GM12892 (cell line): Measurements from ENCODE around the gene OR2V1.
"Not testable (repeated sequence)": the region's sequence is repeated elsewhere in the genome, so short reads cannot be mapped to it uniquely, and the experiment has no call there.

ENCODE experiments used
- DNase-seq: peaks from one replicate; pipeline ENCODE4 v3.0.0; 2011; ENCODE audit not compliant: insufficient read length
- FAIRE-seq: peaks from 2 replicates; lab custom pipeline; 2011; peaks lifted over from hg19 to GRCh38; lab: Jason Lieb, UNC
- POLR2A ChIP-seq: IDR thresholded peaks from 2 replicates; pipeline ENCODE4 v1.6.1; 2011; ENCODE audit warnings: low read depth, low read length, control low read depth
- POLR2AphosphoS5 ChIP-seq: IDR thresholded peaks from 2 replicates; pipeline ENCODE4 v1.6.1; 2011; ENCODE audit warnings: low read depth, low read length, control low read depth
- TAF1 ChIP-seq: IDR thresholded peaks from 2 replicates; pipeline ENCODE4 v1.6.1; 2011; ENCODE audit warnings: low read depth, mild to moderate bottlenecking, control low read depth, low read length, borderline replicate concordance

OR2V1 gene

DNA sequence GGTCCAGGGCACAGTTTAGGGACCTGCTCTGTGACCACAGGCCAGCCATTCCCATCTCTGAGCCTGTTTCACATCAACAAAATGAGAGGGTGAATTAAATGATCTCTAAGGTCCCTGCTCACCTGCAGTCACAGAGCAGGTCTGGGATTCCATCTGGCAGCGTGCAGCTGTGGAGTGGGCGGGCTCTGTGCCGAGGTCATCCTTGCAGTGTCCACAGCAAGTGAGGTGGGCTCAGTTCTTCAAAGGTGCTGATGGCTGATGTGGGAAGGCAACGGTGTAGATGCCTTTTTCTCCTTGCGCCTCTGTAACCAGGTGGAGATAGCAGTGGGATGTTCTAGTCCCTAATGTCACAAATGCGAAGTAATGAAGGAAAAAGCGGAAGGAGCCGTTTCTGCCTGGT lies 11.9 kb downstream of the OR2V1 start:
- no peak for DNase-seq
- TF ChIP-seq POLR2A (no peak), POLR2AphosphoS5 (no peak), TAF1 (no peak)
- FAIRE-seq: no peak

DNA sequence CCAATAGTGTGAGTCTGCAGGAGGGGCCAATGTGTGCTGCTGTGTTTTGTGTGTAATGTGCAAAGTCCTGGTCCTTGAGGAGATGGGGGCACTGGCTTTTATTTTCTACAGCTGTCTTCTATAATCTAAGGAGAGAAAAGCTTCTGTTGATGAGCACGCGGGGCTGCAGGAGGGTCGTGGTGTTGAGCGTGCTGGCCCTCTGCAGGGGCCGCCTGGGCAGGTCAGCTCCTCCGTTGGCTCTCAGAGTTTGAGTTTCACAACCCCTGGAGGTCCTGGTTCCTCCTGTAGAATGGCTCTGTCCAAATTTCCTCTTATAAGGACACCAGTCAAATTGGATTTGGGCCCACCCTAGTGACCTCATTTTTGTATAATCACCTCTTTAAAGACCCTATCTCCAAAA lies 12.6 kb downstream of the OR2V1 start:
- no peak for TF ChIP-seq TAF1
- no peak for TF ChIP-seq POLR2A
- TF ChIP-seq POLR2AphosphoS5: no peak
- FAIRE-seq (no peak), DNase-seq (no peak)

DNA sequence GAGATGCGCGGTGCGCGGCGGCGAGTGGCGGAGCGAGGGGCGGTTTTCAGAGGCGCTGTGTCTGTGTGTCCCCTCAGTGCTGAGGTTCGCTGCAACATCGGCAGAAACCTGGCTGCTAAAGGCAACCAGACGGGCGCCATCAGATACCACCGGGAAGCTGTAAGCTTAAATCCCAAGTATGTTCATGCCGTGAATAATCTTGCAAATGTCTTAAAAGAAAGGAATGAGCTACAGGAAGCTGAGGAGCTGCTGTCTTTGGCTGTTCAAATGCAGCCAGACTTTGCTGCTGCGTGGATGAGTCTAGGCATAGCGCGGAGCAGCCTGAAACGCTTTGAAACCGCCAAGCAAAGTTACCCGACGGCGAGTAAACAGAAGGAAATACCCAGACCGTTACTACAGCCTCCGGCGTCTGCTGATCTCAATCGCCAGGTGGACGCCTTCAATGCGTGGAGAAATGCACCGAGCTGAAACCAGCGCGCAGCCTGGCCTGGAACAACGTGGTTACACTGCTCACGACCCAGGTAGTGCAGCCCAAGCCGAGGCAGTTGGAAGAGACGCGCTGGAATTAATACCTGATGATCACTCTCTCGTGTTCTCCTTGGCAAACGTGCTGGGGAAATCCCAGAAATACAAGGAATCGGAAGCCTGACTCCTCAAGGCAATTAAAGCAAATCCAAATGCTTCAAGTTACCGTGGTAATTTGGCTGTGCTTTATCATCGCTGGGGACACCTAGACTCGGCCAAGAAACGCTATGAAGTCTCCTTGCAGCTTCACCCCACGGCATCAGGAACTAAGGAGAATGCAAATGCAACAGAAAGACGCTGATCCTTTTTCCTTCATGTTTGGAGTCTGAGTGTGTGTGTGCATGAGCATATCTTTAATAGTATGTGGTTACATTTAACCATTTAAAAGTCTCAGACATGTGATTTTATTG lies 15.9 kb downstream of the OR2V1 start:
- TF ChIP-seq TAF1: no peak
- no peak for TF ChIP-seq POLR2AphosphoS5
- DNase-seq (no peak), FAIRE-seq (peak; percentile 36)

- TF ChIP-seq TAF1: no peak
- no peak for TF ChIP-seq POLR2AphosphoS5
- no peak for TF ChIP-seq POLR2A
- FAIRE-seq (no peak), DNase-seq (no peak)
These were observed 16.6 kb downstream of the OR2V1 start for GRCh38 chr5:181114284-181114843.

DNA sequence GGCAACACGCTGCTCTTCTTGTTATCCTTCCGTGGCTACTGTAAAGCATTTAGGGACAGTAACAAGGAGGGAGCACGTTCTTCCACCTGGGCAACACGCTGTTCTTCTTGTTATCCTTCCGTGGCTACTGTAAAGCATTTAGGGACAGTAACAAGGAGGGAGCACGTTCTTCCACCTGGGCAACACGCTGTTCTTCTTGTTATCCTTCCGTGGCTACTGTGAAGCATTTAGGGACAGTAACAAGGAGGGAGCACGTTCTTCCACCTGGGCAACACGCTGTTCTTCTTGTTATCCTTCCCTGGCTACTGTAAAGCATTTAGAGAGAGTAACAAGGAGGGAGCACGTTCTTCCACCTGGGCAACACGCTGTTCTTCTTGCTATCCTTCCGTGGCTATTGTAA lies 17.4 kb downstream of the OR2V1 start:
- FAIRE-seq, DNase-seq: not testable (repeated sequence)

DNA sequence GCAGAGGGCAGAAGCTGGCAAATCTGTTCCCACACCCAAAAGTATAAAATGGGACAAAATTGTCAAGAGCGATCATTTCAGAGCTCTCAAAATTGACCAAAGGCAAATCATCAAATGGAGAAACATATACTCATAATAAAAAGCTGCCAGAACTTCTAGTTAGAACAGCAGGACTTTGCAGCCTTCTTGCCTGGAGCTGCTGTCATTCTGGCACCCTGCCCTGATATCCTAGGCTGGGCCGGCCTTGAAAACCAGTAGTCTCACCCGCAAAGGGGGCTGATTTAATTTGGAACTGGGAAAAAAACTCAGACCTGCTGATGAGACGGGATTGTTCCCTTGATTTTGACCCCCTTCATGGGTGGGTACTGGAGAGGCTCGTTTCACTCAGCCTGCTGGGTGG lies 18.5 kb downstream of the OR2V1 start:
- DNase-seq: no peak
- FAIRE-seq: no peak

GRCh38 chr5:181111010-181111409 lies 20.0 kb downstream of the OR2V1 start:
- no peak for FAIRE-seq

More for the DNA sequence above, 18.5 kb downstream of the OR2V1 start:
- TF ChIP-seq TAF1: no peak
- no peak for TF ChIP-seq POLR2AphosphoS5
- TF ChIP-seq POLR2A: no peak

GRCh38 chr5:181109489-181110013 lies 21.4 kb downstream of the OR2V1 start:
- DNase-seq (no peak), FAIRE-seq (no peak)
- TF ChIP-seq TAF1 (no peak), POLR2AphosphoS5 (no peak), POLR2A (no peak)

More at GRCh38 chr5:181111010-181111409, 20.0 kb downstream of the OR2V1 start:
- no peak for TF ChIP-seq POLR2A
- no peak for TF ChIP-seq POLR2AphosphoS5
- TF ChIP-seq TAF1: no peak
- no peak for DNase-seq

- DNase-seq (no peak), FAIRE-seq (no peak)
- TF ChIP-seq TAF1 (no peak), POLR2AphosphoS5 (no peak), POLR2A (no peak)
These were observed 22.3 kb downstream of the OR2V1 start for GRCh38 chr5:181108578-181109165.

GRCh38 chr5:181107699-181108098 lies 23.3 kb downstream of the OR2V1 start:
- FAIRE-seq: no peak
- TF ChIP-seq POLR2AphosphoS5: no peak
- TF ChIP-seq POLR2A: no peak
- TF ChIP-seq TAF1: no peak

GRCh38 chr5:181105391-181106025 lies 25.5 kb downstream of the OR2V1 start:
- no peak for TF ChIP-seq POLR2AphosphoS5
- no peak for TF ChIP-seq TAF1
- TF ChIP-seq POLR2A: no peak
- DNase-seq (no peak), FAIRE-seq (no peak)

More at GRCh38 chr5:181107699-181108098, 23.3 kb downstream of the OR2V1 start:
- DNase-seq: no peak

DNA sequence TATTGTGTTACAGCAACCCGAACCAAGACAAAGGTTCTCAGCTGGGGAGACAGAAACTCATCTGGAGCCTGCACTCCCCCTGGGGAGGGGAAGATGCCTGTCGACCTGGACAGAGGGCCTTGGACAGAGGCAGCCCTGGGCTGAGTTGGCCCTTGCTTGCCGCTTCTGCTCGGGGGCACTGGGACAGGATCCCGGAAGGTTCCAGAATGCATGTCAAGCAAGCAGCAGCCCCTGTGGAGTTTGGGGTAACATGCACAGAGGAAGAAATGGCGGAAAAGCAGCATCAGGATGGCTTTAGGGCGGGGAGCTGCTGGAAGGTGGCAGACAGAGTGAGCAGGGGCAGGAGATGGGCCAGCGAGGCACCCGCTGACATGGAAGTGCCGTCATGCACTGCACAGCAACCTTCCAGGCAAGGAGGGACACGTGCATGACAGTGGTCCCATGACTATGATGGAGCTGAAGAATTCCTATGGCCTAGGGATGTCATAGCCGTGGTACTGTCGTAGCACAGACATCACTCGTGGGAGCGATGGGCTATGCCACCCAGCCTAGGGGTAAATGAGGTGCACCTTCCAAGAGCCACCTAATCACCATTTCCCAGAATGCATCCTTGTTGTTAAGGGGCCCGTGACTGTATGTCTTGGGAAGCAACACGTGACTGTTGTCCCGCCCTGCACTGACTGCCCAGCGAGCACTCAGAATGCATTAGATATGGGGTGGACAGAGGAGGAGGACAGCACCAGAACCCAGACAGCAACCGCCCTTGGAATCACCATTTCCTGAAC lies 26.2 kb downstream of the OR2V1 start:
- DNase-seq: not testable (repeated sequence)
- peak; percentile 5 for FAIRE-seq

DNA sequence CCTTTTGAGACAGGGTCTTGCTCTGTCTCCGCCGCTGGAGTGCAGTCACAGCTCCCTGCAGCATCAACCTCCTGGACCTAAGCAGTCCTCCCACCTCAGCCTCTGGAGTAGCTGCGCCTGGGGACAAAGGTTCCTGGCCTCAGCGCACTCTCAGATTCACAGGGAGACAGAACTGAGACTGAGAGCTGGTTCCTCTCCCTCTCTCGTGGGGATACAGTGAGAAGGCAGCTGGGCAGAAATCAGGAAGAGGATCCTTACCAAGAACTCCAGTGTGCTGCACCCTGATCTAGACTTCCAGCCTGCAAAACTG lies 26.8 kb downstream of the OR2V1 start:
- not testable (repeated sequence) for FAIRE-seq, DNase-seq

GRCh38 chr5:181101930-181102674 lies 28.9 kb downstream of the OR2V1 start:
- peak; percentile 94 for FAIRE-seq
- DNase-seq: not testable (repeated sequence)
